ENCODE measurements around the gene BCL2L12.
"Not testable (repeated sequence)": the region's sequence is repeated elsewhere in the genome, so short reads cannot be mapped to it uniquely, and the experiment has no call there.

DNA sequence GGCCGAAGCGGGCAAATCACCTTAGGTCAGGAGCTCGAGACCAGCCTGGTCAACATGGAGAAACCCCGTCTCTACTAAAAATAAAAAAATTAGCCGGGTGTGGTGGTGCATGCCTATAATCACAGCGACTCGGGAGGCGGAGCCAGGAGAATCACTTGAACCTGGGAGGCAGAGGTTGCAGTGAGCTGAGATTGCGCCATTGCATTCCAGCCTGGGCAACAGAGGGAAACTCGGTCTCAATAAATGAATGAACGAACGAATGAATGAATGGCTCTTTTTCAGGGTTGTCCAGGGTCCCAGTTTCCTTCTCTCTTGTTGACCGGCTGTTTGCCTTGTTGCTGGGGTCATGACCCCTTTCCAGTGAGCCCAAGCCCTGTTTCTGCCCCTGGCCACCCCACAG lies 47.9 kb upstream of the BCL2L12 start:
- TF ChIP-seq CTCF (IDR thresholded peaks at IDR 0.05); EZH2 (IDR thresholded peaks at IDR 0.05; ENCODE audit: borderline replicate concordance, insufficient read depth, low read depth, low read length, poor library complexity, severe bottlenecking): not testable (repeated sequence)

Measured in B cell (primary cell).